HG02981 (cell line): ENCODE measurements around the gene AHDC1.

Experiments
- ATAC-seq: cut with Tn5 transposase; IDR thresholded peaks from one replicate; pipeline ENCODE4 v1.9.1; 2021; ENCODE audit warnings: mild to moderate bottlenecking, moderate library complexity; ENCODE audit not compliant: unreplicated experiment

Gene AHDC1

GRCh38 chr1:27599605-27600497 is 4.1 kb downstream of the AHDC1 start:
- ATAC-seq, result no peak

GRCh38 chr1:27598902-27599528 is 4.9 kb downstream of the AHDC1 start:
- ATAC-seq, result no peak

- ATAC-seq, result no peak
Observed at GRCh38 chr1:27598295-27598687, 5.7 kb downstream of the AHDC1 start.

GRCh38 chr1:27597516-27598294 is 6.2 kb downstream of the AHDC1 start:
- ATAC-seq, result no peak

GRCh38 chr1:27596986-27597385 is 7.0 kb downstream of the AHDC1 start:
- no peak for ATAC-seq

GRCh38 chr1:27596261-27596660 is 7.7 kb downstream of the AHDC1 start:
- ATAC-seq, result no peak

GRCh38 chr1:27595597-27595996 is 8.3 kb downstream of the AHDC1 start:
- no peak for ATAC-seq

- no peak for ATAC-seq
Observed at GRCh38 chr1:27594564-27595510, 9.1 kb downstream of the AHDC1 start.

- no peak for ATAC-seq
Observed at GRCh38 chr1:27593678-27594563, 10.0 kb downstream of the AHDC1 start.

- no peak for ATAC-seq
Observed at GRCh38 chr1:27592931-27593677, 10.8 kb downstream of the AHDC1 start.

- no peak for ATAC-seq
Observed at GRCh38 chr1:27592232-27592930, 11.6 kb downstream of the AHDC1 start.

GRCh38 chr1:27591622-27592021 is 12.3 kb downstream of the AHDC1 start:
- no peak for ATAC-seq

- no peak for ATAC-seq
Observed at GRCh38 chr1:27590917-27591508, 12.9 kb downstream of the AHDC1 start.

- no peak for ATAC-seq
Observed at GRCh38 chr1:27589841-27590426, 14.0 kb downstream of the AHDC1 start.

GRCh38 chr1:27589441-27589840 is 14.5 kb downstream of the AHDC1 start:
- no peak for ATAC-seq

- ATAC-seq, result no peak
Observed at GRCh38 chr1:27588256-27589232, 15.4 kb downstream of the AHDC1 start.
